SU-DHL-6 (cell line): Measurements from ENCODE around the gene PNPLA2.
A peak's percentile ranks its signal among the peaks of the same experiment; 100 is the strongest.

Source experiments
- H2AFZ ChIP-seq: fragments of 200-600 bp; sonication (generic); 2 replicates; pipeline ENCODE4 v1.6.1; 2014; ENCODE audit warnings: low read depth, mild to moderate bottlenecking, moderate library complexity, mixed read lengths, antibody characterized with exemption, low read length; ENCODE audit not compliant: severe bottlenecking
- H3F3A ChIP-seq: fragments of 200-600 bp; shearing (Covaris generic); 2 replicates; pipeline ENCODE4 v1.6.0; 2016; ENCODE audit warnings: antibody characterized with exemption, mild to moderate bottlenecking; ENCODE audit not compliant: insufficient read depth
- H3K27ac ChIP-seq: fragments of 200-600 bp; sonication (generic); 2 replicates; pipeline ENCODE4 v1.5.1; 2016; ENCODE audit warnings: low read depth, mild to moderate bottlenecking, low read length, moderate library complexity, mixed read lengths
- H3K27me3 ChIP-seq: fragments of 200-600 bp; sonication (generic), shearing (Covaris generic); 2 replicates; pipeline ENCODE4 v1.6.0; 2014; ENCODE audit warnings: mild to moderate bottlenecking, low read length
- H3K36me3 ChIP-seq: fragments of 200-600 bp; sonication (generic); 2 replicates; pipeline ENCODE4 v1.6.1; 2014; ENCODE audit warnings: mild to moderate bottlenecking, low read length, mixed read lengths
- H3K4me2 ChIP-seq: fragments of 300-600, 200-600 bp; shearing (Covaris generic), sonication (generic); 2 replicates; pipeline ENCODE4 v1.6.0; 2014; ENCODE audit warnings: low read length, low read depth, mild to moderate bottlenecking; ENCODE audit not compliant: poor library complexity, severe bottlenecking
- H3K4me3 ChIP-seq: fragments of 200-600 bp; sonication (generic); 2 replicates; pipeline ENCODE4 v1.5.1; 2014; ENCODE audit warnings: antibody characterized with exemption, low read length, mild to moderate bottlenecking, mixed read lengths; ENCODE audit not compliant: insufficient read depth, poor library complexity, severe bottlenecking
- H3K79me2 ChIP-seq: fragments of 200-600 bp; sonication (generic); 2 replicates; pipeline ENCODE4 v1.6.1; 2014; ENCODE audit warnings: mild to moderate bottlenecking, low read length, moderate library complexity; ENCODE audit not compliant: insufficient read depth
- H3K9ac ChIP-seq: fragments of 200-600 bp; sonication (generic); 2 replicates; pipeline ENCODE4 v1.7.0; 2014; ENCODE audit warnings: mild to moderate bottlenecking, low read length
- H3K9me2 ChIP-seq: fragments of 200-600 bp; sonication (generic); replicated peaks from 2 replicates; pipeline ENCODE4 v1.6.1; 2014; ENCODE audit warnings: low read length; ENCODE audit not compliant: insufficient read depth
- H3K9me3 ChIP-seq: fragments of 200-600 bp; sonication (generic); 2 replicates; pipeline ENCODE4 v1.6.1; 2014; ENCODE audit warnings: low read length, mixed read lengths; ENCODE audit not compliant: insufficient read depth
- H4K20me1 ChIP-seq: fragments of 200-600 bp; sonication (generic); 2 replicates; pipeline ENCODE4 v1.6.1; 2014; ENCODE audit warnings: low read depth, mild to moderate bottlenecking, antibody characterized with exemption, low read length, moderate library complexity, mixed read lengths
- EZH2phosphoT487 ChIP-seq: fragments of 200-600 bp; sonication (generic), shearing (Covaris generic); conservative IDR thresholded peaks from 2 replicates; pipeline ENCODE4 v1.6.1; 2018; ENCODE audit warnings: mild to moderate bottlenecking, antibody characterized with exemption, low read length, moderate library complexity, mixed read lengths
- TF ChIP-seq, protein P1 (sequence below): fragments of 200-600 bp; sonication (generic); IDR thresholded peaks from one replicate; pipeline ENCODE4 v1.5.1; 2017; ENCODE audit warnings: antibody characterized with exemption, mild to moderate bottlenecking, low read length, moderate library complexity; ENCODE audit not compliant: insufficient read depth, poor library complexity, severe bottlenecking

The PNPLA2 gene

GRCh38 chr11:795634-796564, 22.8 kb upstream of the PNPLA2 start:
- H3K9me3 ChIP-seq, result no peaks in the 10 kb centered on the region
- peak overlapping the region; percentile 94 for H3K9ac ChIP-seq
- no peak overlapping the region for H2AFZ ChIP-seq
- peaks cover 15% of the 10 kb centered on the region; the same call in 1 of the 2 replicates for H3K79me2 ChIP-seq
- peak overlapping the region; percentile 87 for H3K4me3 ChIP-seq
- TF ChIP-seq EZH2phosphoT487, result no peak
- TF ChIP-seq, protein P1, sequence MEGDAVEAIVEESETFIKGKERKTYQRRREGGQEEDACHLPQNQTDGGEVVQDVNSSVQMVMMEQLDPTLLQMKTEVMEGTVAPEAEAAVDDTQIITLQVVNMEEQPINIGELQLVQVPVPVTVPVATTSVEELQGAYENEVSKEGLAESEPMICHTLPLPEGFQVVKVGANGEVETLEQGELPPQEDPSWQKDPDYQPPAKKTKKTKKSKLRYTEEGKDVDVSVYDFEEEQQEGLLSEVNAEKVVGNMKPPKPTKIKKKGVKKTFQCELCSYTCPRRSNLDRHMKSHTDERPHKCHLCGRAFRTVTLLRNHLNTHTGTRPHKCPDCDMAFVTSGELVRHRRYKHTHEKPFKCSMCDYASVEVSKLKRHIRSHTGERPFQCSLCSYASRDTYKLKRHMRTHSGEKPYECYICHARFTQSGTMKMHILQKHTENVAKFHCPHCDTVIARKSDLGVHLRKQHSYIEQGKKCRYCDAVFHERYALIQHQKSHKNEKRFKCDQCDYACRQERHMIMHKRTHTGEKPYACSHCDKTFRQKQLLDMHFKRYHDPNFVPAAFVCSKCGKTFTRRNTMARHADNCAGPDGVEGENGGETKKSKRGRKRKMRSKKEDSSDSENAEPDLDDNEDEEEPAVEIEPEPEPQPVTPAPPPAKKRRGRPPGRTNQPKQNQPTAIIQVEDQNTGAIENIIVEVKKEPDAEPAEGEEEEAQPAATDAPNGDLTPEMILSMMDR, result no peak
- H3K36me3 ChIP-seq, result no peaks in the 10 kb centered on the region
- peaks cover 2% of the 10 kb centered on the region; the same call in 1 of the 2 replicates for H4K20me1 ChIP-seq
- H3K4me2 ChIP-seq, result peak overlapping the region; percentile 80
- no peaks in the 10 kb centered on the region for H3K27me3 ChIP-seq
- H3F3A ChIP-seq, result peaks cover 4% of the 10 kb centered on the region; the same call in 1 of the 2 replicates
- peak overlapping the region; percentile 86 for H3K27ac ChIP-seq
- H3K9me2 ChIP-seq, result no peaks in the 10 kb centered on the region

DNA sequence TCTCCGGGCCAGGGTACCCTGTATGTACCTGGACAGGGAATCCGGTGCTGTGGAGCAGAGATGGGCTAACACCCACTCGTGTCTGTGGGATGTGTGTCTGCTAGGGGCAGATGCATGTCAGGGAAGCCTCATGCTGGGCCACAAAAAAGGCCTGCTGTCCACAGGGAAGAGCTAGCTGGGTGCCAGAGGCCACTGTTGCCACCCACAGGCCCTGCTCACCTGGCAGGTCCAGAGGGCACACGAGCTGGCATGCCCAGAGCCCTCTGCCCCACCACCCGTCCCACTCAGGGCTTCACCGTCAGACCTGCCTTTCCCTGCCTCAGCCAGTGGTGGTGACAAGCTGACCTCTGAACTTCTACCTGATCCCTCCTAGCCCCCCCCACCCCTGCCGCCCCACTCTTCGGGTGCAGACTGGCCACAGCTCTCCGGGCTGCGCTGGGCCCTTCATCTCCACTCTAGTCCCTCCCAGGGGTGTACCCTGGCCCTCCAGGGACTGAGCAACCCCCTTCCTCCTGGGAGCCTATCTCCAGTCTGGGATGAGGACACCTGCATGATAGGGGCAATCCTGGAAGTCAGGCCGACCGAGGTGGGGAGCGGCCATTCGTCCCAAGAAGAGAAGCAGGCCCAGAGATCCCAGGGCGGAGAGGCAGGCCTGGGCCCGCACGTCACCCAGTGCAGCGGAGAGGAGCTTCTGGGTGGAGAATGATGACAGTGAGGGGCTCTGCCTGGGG, 22.0 kb upstream of the PNPLA2 start:
- no peaks in the 10 kb centered on the region for H3K27me3 ChIP-seq
- no peaks in the 10 kb centered on the region for H3K36me3 ChIP-seq
- H3K4me2 ChIP-seq, result peak overlapping the region; percentile 80
- no peaks in the 10 kb centered on the region for H3K9me2 ChIP-seq
- H3K9me3 ChIP-seq, result no peaks in the 10 kb centered on the region
- H3K27ac ChIP-seq, result peak overlapping the region; percentile 86
- peak overlapping the region; percentile 94 for H3K9ac ChIP-seq
- H4K20me1 ChIP-seq, result peaks cover 2% of the 10 kb centered on the region; the same call in 1 of the 2 replicates
- H3F3A ChIP-seq, result peaks cover 4% of the 10 kb centered on the region; the same call in 1 of the 2 replicates
- peak overlapping the region; percentile 87 for H3K4me3 ChIP-seq
- peaks cover 15% of the 10 kb centered on the region; the same call in 1 of the 2 replicates for H3K79me2 ChIP-seq
- no peak overlapping the region for H2AFZ ChIP-seq
- TF ChIP-seq, protein P1, result no peak

GRCh38 chr11:797296-798092, 21.2 kb upstream of the PNPLA2 start:
- H3K79me2 ChIP-seq, result peaks cover 15% of the 10 kb centered on the region; the same call in 1 of the 2 replicates
- H2AFZ ChIP-seq, result peak overlapping the region; percentile 46
- peak overlapping the region; percentile 94 for H3K9ac ChIP-seq
- peaks cover 2% of the 10 kb centered on the region; the same call in 1 of the 2 replicates for H4K20me1 ChIP-seq
- H3K9me2 ChIP-seq, result no peaks in the 10 kb centered on the region
- H3K4me2 ChIP-seq, result peak overlapping the region; percentile 80
- H3K27me3 ChIP-seq, result no peaks in the 10 kb centered on the region
- no peaks in the 10 kb centered on the region for H3K36me3 ChIP-seq
- H3F3A ChIP-seq, result peaks cover 4% of the 10 kb centered on the region; the same call in 1 of the 2 replicates
- peak overlapping the region; percentile 86 for H3K27ac ChIP-seq
- TF ChIP-seq, protein P1, result no peak
- TF ChIP-seq EZH2phosphoT487, result no peak
- no peaks in the 10 kb centered on the region for H3K9me3 ChIP-seq
- H3K4me3 ChIP-seq, result peak overlapping the region; percentile 87
